ENCODE results near the gene PSMD1.

The PSMD1 gene

GRCh38 chr2:231198291-231199173, 141.9 kb downstream of the PSMD1 start, which contains the start of gene ARMC9:
Gene ARMC9 (plus strand): TSS chr2:231198631. CDS start chr2:231206239, 7,608 bp downstream.
- in situ Hi-C loops (cut with MboI; ENCODE audit: low sequenced_read_pairs): no loop called here

- in situ Hi-C loops (cut with MboI; ENCODE audit: low sequenced_read_pairs): no loop called here
Observed at GRCh38 chr2:231199219-231199618, 142.6 kb downstream of the PSMD1 start.

GRCh38 chr2:231200805-231201474, 144.3 kb downstream of the PSMD1 start:
- in situ Hi-C loops (cut with MboI; ENCODE audit: low sequenced_read_pairs): no loop called here

GRCh38 chr2:231201475-231201814, 144.8 kb downstream of the PSMD1 start:
- in situ Hi-C loops (cut with MboI; ENCODE audit: low sequenced_read_pairs): no loop called here

- in situ Hi-C loops (cut with MboI; ENCODE audit: low sequenced_read_pairs): no loop called here
Observed at GRCh38 chr2:231203087-231203486, 146.4 kb downstream of the PSMD1 start.

- in situ Hi-C loops (cut with MboI; ENCODE audit: low sequenced_read_pairs): no loop called here
Observed at GRCh38 chr2:231204146-231204545, 147.5 kb downstream of the PSMD1 start.

GRCh38 chr2:231204581-231204980, 147.9 kb downstream of the PSMD1 start:
- in situ Hi-C loops (cut with MboI; ENCODE audit: low sequenced_read_pairs): no loop called here

GRCh38 chr2:231207734-231208133, 151.1 kb downstream of the PSMD1 start:
- in situ Hi-C loops (cut with MboI; ENCODE audit: low sequenced_read_pairs): no loop called here

GRCh38 chr2:231210782-231211181, 154.1 kb downstream of the PSMD1 start:
- in situ Hi-C loops (cut with MboI; ENCODE audit: low sequenced_read_pairs): no loop called here

- in situ Hi-C loops (cut with MboI; ENCODE audit: low sequenced_read_pairs): no loop called here
Observed at GRCh38 chr2:231211486-231211885, 154.8 kb downstream of the PSMD1 start.

- in situ Hi-C loops (cut with MboI; ENCODE audit: low sequenced_read_pairs): no loop called here
Observed at GRCh38 chr2:231212329-231212845, 155.7 kb downstream of the PSMD1 start.

GRCh38 chr2:231213931-231214642, 157.4 kb downstream of the PSMD1 start:
- in situ Hi-C loops (cut with MboI; ENCODE audit: low sequenced_read_pairs): no loop called here

GRCh38 chr2:231218366-231218765, 161.7 kb downstream of the PSMD1 start:
- in situ Hi-C loops (cut with MboI; ENCODE audit: low sequenced_read_pairs): no loop called here

GRCh38 chr2:231219289-231219688, 162.6 kb downstream of the PSMD1 start:
- in situ Hi-C loops (cut with MboI; ENCODE audit: low sequenced_read_pairs): no loop called here

- in situ Hi-C loops (cut with MboI; ENCODE audit: low sequenced_read_pairs): no loop called here
Observed at GRCh38 chr2:231221761-231222160, 165.1 kb downstream of the PSMD1 start.

All from hTERT RPE-1 (cell line).